Tibial nerve (tissue), 4 donors: ENCODE data around the gene LSP1. TPM values are rescaled to one million over a fixed set of nuclear protein-coding genes. Genes with fewer than 3 reads are reported as not detected.

Experiments
- DNase-seq, 2 donors: peaks; one replicate each; pipeline ENCODE4 v3.0.0-alpha.2; 2019; ENCODE audit warnings: low spot score in 2 of 2
- H3K27ac ChIP-seq, 4 donors: fragments of 200-600 bp; sonication (generic) in 3 of 4; one replicate each; pipeline ENCODE4 v1.5.1; 2017 to 2019; ENCODE audit warnings: mild to moderate bottlenecking in 1 of 4
- H3K27me3 ChIP-seq, 2 donors: fragments of 200-600 bp; sonication (generic) in 1 of 2; one replicate each; pipeline versions ENCODE4 v1.5.1 to v1.6.0; 2017 to 2019
- H3K36me3 ChIP-seq, 3 donors: fragments of 200-600 bp; sonication (generic); one replicate each; pipeline ENCODE4 v1.5.1; 2018 to 2019
- H3K4me1 ChIP-seq, 4 donors: fragments of 200-600 bp; sonication (generic) in 3 of 4; one replicate each; pipeline ENCODE4 v1.5.1; 2017 to 2019
- H3K4me3 ChIP-seq, 4 donors: fragments of 200-600 bp; sonication (generic) in 3 of 4; one replicate each; pipeline ENCODE4 v1.5.1; 2017 to 2019; ENCODE audit warnings: mild to moderate bottlenecking in 1 of 4, moderate library complexity in 1 of 4
- H3K9me3 ChIP-seq, 4 donors: fragments of 200-600 bp; sonication (generic) in 3 of 4; one replicate each; pipeline ENCODE4 v1.5.1; 2017 to 2019
- CTCF ChIP-seq, 5 experiments: fragments of 200-600 bp in 3 of 5; fragments of 450-650 bp in 2 of 5; sonication (generic) in 3 of 5; IDR thresholded peaks; one replicate each; pipeline ENCODE4 v1.5.1; 2016 to 2019; ENCODE audit warnings: antibody characterized with exemption in 5 of 5, mild to moderate bottlenecking in 3 of 5, moderate library complexity in 2 of 5
- EP300 ChIP-seq, 2 donors: sonication (generic); formaldehyde crosslinking; IDR thresholded peaks; one replicate each; pipeline ENCODE4 v1.6.1; 2017; ENCODE audit warnings: antibody characterized with exemption in 2 of 2, mild to moderate bottlenecking in 1 of 2
- POLR2A ChIP-seq, 2 donors: fragments of 450-650 bp; IDR thresholded peaks; one replicate each; pipeline ENCODE4 v1.6.1; 2017; ENCODE audit warnings: antibody characterized with exemption in 2 of 2, mild to moderate bottlenecking in 2 of 2, moderate library complexity in 2 of 2
- WGBS, 2 donors: methylation state at CpG; one replicate each; pipeline ENCODE4 v1.1.5; 2018; 5-methylcytosine and 5-hydroxymethylcytosine counted together
- total RNA-seq, 4 donors: library from RNA; depleted of rRNA; stranded (reverse); fragments of >200 nt; gene quantifications; one replicate each; pipeline ENCODE4 v1.1.0, GENCODE V29; 2016

The LSP1 gene
- total RNA-seq, 4 donors from 2014 or later = 36.9 to 69.0 (median 50.2) TPM

GRCh38 chr11:1887451-1888346 lies 34.8 kb downstream of the LSP1 start:
- Histone ChIP-seq H3K36me3 (peaks cover 0 to 43% (median 0%) of the 10 kb centered on the region in 3 donors), H3K4me1 (peaks cover 0 to 13% (median 0%) of the 10 kb centered on the region in 4 donors), H3K9me3 (no peaks in the 10 kb centered on the region), H3K4me3 (no peak overlapping the region), H3K27me3 (no peaks in the 10 kb centered on the region), H3K27ac (peak overlapping the region in 2 of 4 donors; percentile 13 to 24)
- DNase-seq = no peak
- 89 to 91% methylated on average over 9 to 11 of the region's 11 CpGs for WGBS, 2 donors
- TF ChIP-seq POLR2A (IDR thresholded peaks at IDR 0.05) = no peak
- TF ChIP-seq EP300 (IDR thresholded peaks at IDR 0.05) = no peak
- no peak for TF ChIP-seq CTCF (IDR thresholded peaks at IDR 0.05)

GRCh38 chr11:1888347-1888753 lies 35.5 kb downstream of the LSP1 start:
- no peaks in the 10 kb centered on the region for H3K27me3 ChIP-seq
- H3K27ac ChIP-seq = peak overlapping the region in 2 of 4 donors; percentile 13 to 24
- no peak for DNase-seq
- peaks cover 0 to 10% (median 0%) of the 10 kb centered on the region in 4 donors for H3K4me1 ChIP-seq
- H3K36me3 ChIP-seq = peaks cover 0 to 38% (median 0%) of the 10 kb centered on the region in 3 donors
- no peaks in the 10 kb centered on the region for H3K9me3 ChIP-seq
- TF ChIP-seq POLR2A (IDR thresholded peaks at IDR 0.05) (no peak), EP300 (IDR thresholded peaks at IDR 0.05) (no peak), CTCF (IDR thresholded peaks at IDR 0.05) (no peak)
- WGBS, 2 donors = 61 to 86% methylated on average over 3 to 9 of the region's 9 CpGs
- H3K4me3 ChIP-seq = no peak overlapping the region

GRCh38 chr11:1888811-1889210 lies 35.9 kb downstream of the LSP1 start:
- WGBS, 2 donors = 86 to 90% methylated on average over 6 of the region's 6 CpGs
- Histone ChIP-seq H3K4me1 (peaks cover 0 to 10% (median 0%) of the 10 kb centered on the region in 4 donors), H3K27ac (no peak overlapping the region)

GRCh38 chr11:1889224-1889930 lies 36.5 kb downstream of the LSP1 start:
- H3K36me3 ChIP-seq = peaks cover 0 to 28% (median 0%) of the 10 kb centered on the region in 3 donors
- H3K27ac ChIP-seq = no peak overlapping the region
- TF ChIP-seq EP300 (IDR thresholded peaks at IDR 0.05) = no peak
- TF ChIP-seq CTCF (IDR thresholded peaks at IDR 0.05) = no peak
- TF ChIP-seq POLR2A (IDR thresholded peaks at IDR 0.05) = no peak
- DNase-seq = peak in 1 of 2 donors; percentile 12
- WGBS, 2 donors = 80 to 84% methylated on average over 14 to 22 of the region's 34 CpGs
- H3K4me3 ChIP-seq = no peak overlapping the region
- H3K9me3 ChIP-seq = no peaks in the 10 kb centered on the region
- peaks cover 0 to 10% (median 0%) of the 10 kb centered on the region in 4 donors for H3K4me1 ChIP-seq
- no peaks in the 10 kb centered on the region for H3K27me3 ChIP-seq

More at GRCh38 chr11:1888811-1889210, 35.9 kb downstream of the LSP1 start:
- no peak overlapping the region for H3K4me3 ChIP-seq
- TF ChIP-seq EP300 (IDR thresholded peaks at IDR 0.05) (no peak), POLR2A (IDR thresholded peaks at IDR 0.05) (no peak), CTCF (IDR thresholded peaks at IDR 0.05) (no peak)
- no peaks in the 10 kb centered on the region for H3K9me3 ChIP-seq
- DNase-seq = no peak
- H3K27me3 ChIP-seq = no peaks in the 10 kb centered on the region
- peaks cover 0 to 34% (median 0%) of the 10 kb centered on the region in 3 donors for H3K36me3 ChIP-seq
